Activated naive CD8-positive, alpha-beta T cell treated with anti-CD3 and anti-CD28 coated beads for 36 hours (primary cell): Measurements from ENCODE around the gene GLOD5. TPM values are rescaled to one million over a fixed set of nuclear protein-coding genes. Genes with fewer than 3 reads are reported as not detected.

Source experiments
- DNase-seq: peaks from one replicate; pipeline ENCODE4 v3.0.0; 2021
- H3K27ac Mint-ChIP-seq: one replicate; pipeline ENCODE4 v1.8.0; 2022; ENCODE audit warnings: mild to moderate bottlenecking, moderate library complexity, mixed read lengths
- H3K27me3 Mint-ChIP-seq: one replicate; pipeline ENCODE4 v1.8.0; 2022; ENCODE audit warnings: mild to moderate bottlenecking, mixed read lengths
- H3K36me3 Mint-ChIP-seq: one replicate; pipeline ENCODE4 v1.8.0; 2021; ENCODE audit warnings: mild to moderate bottlenecking, mixed read lengths
- H3K4me1 Mint-ChIP-seq: one replicate; pipeline ENCODE4 v1.8.0; 2021; ENCODE audit warnings: mixed read lengths
- H3K4me3 Mint-ChIP-seq: one replicate; pipeline ENCODE4 v1.8.0; 2022; ENCODE audit warnings: mild to moderate bottlenecking, moderate library complexity, mixed read lengths
- H3K9me3 Mint-ChIP-seq: one replicate; pipeline ENCODE4 v1.8.0; 2022; ENCODE audit warnings: mixed read lengths
- total RNA-seq, 2 experiments: library from RNA; stranded (reverse); gene quantifications; one replicate each; pipeline ENCODE4 v1.2.3, GENCODE V29; 2021

The GLOD5 gene
- total RNA-seq, 2 experiments from 2014 or later = not detected

GRCh38 chrX:48737940-48738339, 23.6 kb upstream of the GLOD5 start:
- peak overlapping the region; percentile 93 for H3K27ac Mint-ChIP-seq

GRCh38 chrX:48741834-48742233, 19.7 kb upstream of the GLOD5 start:
- no peak for DNase-seq
- peaks cover 5% of the 10 kb centered on the region for H3K4me1 Mint-ChIP-seq
- no peaks in the 10 kb centered on the region for H3K9me3 Mint-ChIP-seq
- no peak overlapping the region for H3K4me3 Mint-ChIP-seq
- no peaks in the 10 kb centered on the region for H3K36me3 Mint-ChIP-seq
- H3K27me3 Mint-ChIP-seq = no peaks in the 10 kb centered on the region
- H3K27ac Mint-ChIP-seq = no peak overlapping the region

More at GRCh38 chrX:48737940-48738339, 23.6 kb upstream of the GLOD5 start:
- no peaks in the 10 kb centered on the region for H3K27me3 Mint-ChIP-seq
- DNase-seq = no peak
- H3K36me3 Mint-ChIP-seq = no peaks in the 10 kb centered on the region
- no peaks in the 10 kb centered on the region for H3K9me3 Mint-ChIP-seq
- H3K4me3 Mint-ChIP-seq = peak overlapping the region; percentile 88
- peaks cover 15% of the 10 kb centered on the region for H3K4me1 Mint-ChIP-seq

- Mint-ChIP-seq H3K4me1 (no peaks in the 10 kb centered on the region), H3K27ac (no peak overlapping the region), H3K9me3 (no peaks in the 10 kb centered on the region), H3K36me3 (no peaks in the 10 kb centered on the region), H3K4me3 (no peak overlapping the region), H3K27me3 (no peaks in the 10 kb centered on the region)
- DNase-seq = no peak
Observed at GRCh38 chrX:48745222-48745621, 16.3 kb upstream of the GLOD5 start.

GRCh38 chrX:48747415-48748016, 14.0 kb upstream of the GLOD5 start:
- no peak for DNase-seq
- H3K4me1 Mint-ChIP-seq = peaks cover 6% of the 10 kb centered on the region
- H3K36me3 Mint-ChIP-seq = no peaks in the 10 kb centered on the region
- H3K4me3 Mint-ChIP-seq = no peak overlapping the region
- no peaks in the 10 kb centered on the region for H3K9me3 Mint-ChIP-seq
- no peak overlapping the region for H3K27ac Mint-ChIP-seq
- no peaks in the 10 kb centered on the region for H3K27me3 Mint-ChIP-seq

GRCh38 chrX:48749182-48749581, 12.4 kb upstream of the GLOD5 start:
- H3K9me3 Mint-ChIP-seq = no peaks in the 10 kb centered on the region
- no peak overlapping the region for H3K4me3 Mint-ChIP-seq
- no peak for DNase-seq
- no peaks in the 10 kb centered on the region for H3K36me3 Mint-ChIP-seq
- H3K27ac Mint-ChIP-seq = no peak overlapping the region
- peaks cover 6% of the 10 kb centered on the region for H3K4me1 Mint-ChIP-seq
- no peaks in the 10 kb centered on the region for H3K27me3 Mint-ChIP-seq

GRCh38 chrX:48751343-48751742, 10.2 kb upstream of the GLOD5 start:
- H3K4me3 Mint-ChIP-seq = no peak overlapping the region
- peaks cover 6% of the 10 kb centered on the region for H3K4me1 Mint-ChIP-seq
- no peaks in the 10 kb centered on the region for H3K9me3 Mint-ChIP-seq
- DNase-seq = no peak
- no peak overlapping the region for H3K27ac Mint-ChIP-seq
- no peaks in the 10 kb centered on the region for H3K27me3 Mint-ChIP-seq
- no peaks in the 10 kb centered on the region for H3K36me3 Mint-ChIP-seq

GRCh38 chrX:48752498-48752897, 9.0 kb upstream of the GLOD5 start:
- Mint-ChIP-seq H3K27ac (no peak overlapping the region), H3K4me3 (no peak overlapping the region), H3K27me3 (no peaks in the 10 kb centered on the region), H3K36me3 (no peaks in the 10 kb centered on the region), H3K9me3 (no peaks in the 10 kb centered on the region), H3K4me1 (peaks cover 6% of the 10 kb centered on the region)
- DNase-seq = no peak

GRCh38 chrX:48753708-48754228, 7.8 kb upstream of the GLOD5 start:
- Mint-ChIP-seq H3K4me3 (no peak overlapping the region), H3K27ac (no peak overlapping the region), H3K9me3 (no peaks in the 10 kb centered on the region), H3K27me3 (no peaks in the 10 kb centered on the region), H3K36me3 (no peaks in the 10 kb centered on the region), H3K4me1 (peaks cover 6% of the 10 kb centered on the region)
- no peak for DNase-seq

- peaks cover 6% of the 10 kb centered on the region for H3K4me1 Mint-ChIP-seq
- H3K27me3 Mint-ChIP-seq = no peaks in the 10 kb centered on the region
- H3K36me3 Mint-ChIP-seq = no peaks in the 10 kb centered on the region
- H3K27ac Mint-ChIP-seq = no peak overlapping the region
- DNase-seq = no peak
- H3K9me3 Mint-ChIP-seq = no peaks in the 10 kb centered on the region
- no peak overlapping the region for H3K4me3 Mint-ChIP-seq
Observed at GRCh38 chrX:48754238-48754637, 7.3 kb upstream of the GLOD5 start.

- H3K4me1 Mint-ChIP-seq = no peaks in the 10 kb centered on the region
- H3K27ac Mint-ChIP-seq = no peak overlapping the region
- no peaks in the 10 kb centered on the region for H3K9me3 Mint-ChIP-seq
Observed at GRCh38 chrX:48769230-48769629, 7.7 kb downstream of the GLOD5 start.

GRCh38 chrX:48770296-48770695, 8.7 kb downstream of the GLOD5 start:
- no peak for DNase-seq
- Mint-ChIP-seq H3K27ac (no peak overlapping the region), H3K4me3 (no peak overlapping the region), H3K27me3 (no peaks in the 10 kb centered on the region), H3K9me3 (no peaks in the 10 kb centered on the region), H3K4me1 (no peaks in the 10 kb centered on the region), H3K36me3 (no peaks in the 10 kb centered on the region)

More at GRCh38 chrX:48769230-48769629, 7.7 kb downstream of the GLOD5 start:
- no peaks in the 10 kb centered on the region for H3K27me3 Mint-ChIP-seq
- H3K4me3 Mint-ChIP-seq = no peak overlapping the region
- no peaks in the 10 kb centered on the region for H3K36me3 Mint-ChIP-seq
- no peak for DNase-seq

GRCh38 chrX:48772602-48773001, 11.1 kb downstream of the GLOD5 start:
- H3K36me3 Mint-ChIP-seq = no peaks in the 10 kb centered on the region
- no peak overlapping the region for H3K27ac Mint-ChIP-seq
- no peak for DNase-seq
- H3K9me3 Mint-ChIP-seq = no peaks in the 10 kb centered on the region
- no peak overlapping the region for H3K4me3 Mint-ChIP-seq
- H3K27me3 Mint-ChIP-seq = no peaks in the 10 kb centered on the region
- H3K4me1 Mint-ChIP-seq = no peaks in the 10 kb centered on the region

GRCh38 chrX:48776818-48777439, 15.4 kb downstream of the GLOD5 start:
- H3K4me1 Mint-ChIP-seq = no peaks in the 10 kb centered on the region
- H3K9me3 Mint-ChIP-seq = no peaks in the 10 kb centered on the region
- no peaks in the 10 kb centered on the region for H3K36me3 Mint-ChIP-seq
- no peak overlapping the region for H3K27ac Mint-ChIP-seq
- no peak overlapping the region for H3K4me3 Mint-ChIP-seq
- no peaks in the 10 kb centered on the region for H3K27me3 Mint-ChIP-seq
- no peak for DNase-seq

- H3K9me3 Mint-ChIP-seq = no peaks in the 10 kb centered on the region
- DNase-seq = no peak
- H3K27ac Mint-ChIP-seq = no peak overlapping the region
- no peaks in the 10 kb centered on the region for H3K36me3 Mint-ChIP-seq
- H3K27me3 Mint-ChIP-seq = no peaks in the 10 kb centered on the region
- no peak overlapping the region for H3K4me3 Mint-ChIP-seq
- H3K4me1 Mint-ChIP-seq = no peaks in the 10 kb centered on the region
Observed at GRCh38 chrX:48779399-48779798, 17.9 kb downstream of the GLOD5 start.

GRCh38 chrX:48781705-48782104, 20.2 kb downstream of the GLOD5 start:
- H3K27me3 Mint-ChIP-seq = no peaks in the 10 kb centered on the region
- no peaks in the 10 kb centered on the region for H3K36me3 Mint-ChIP-seq
- no peak for DNase-seq
- no peak overlapping the region for H3K27ac Mint-ChIP-seq
- H3K4me1 Mint-ChIP-seq = no peaks in the 10 kb centered on the region
- H3K4me3 Mint-ChIP-seq = no peak overlapping the region
- no peaks in the 10 kb centered on the region for H3K9me3 Mint-ChIP-seq

- no peaks in the 10 kb centered on the region for H3K4me1 Mint-ChIP-seq
- DNase-seq = no peak
- no peaks in the 10 kb centered on the region for H3K9me3 Mint-ChIP-seq
- no peak overlapping the region for H3K4me3 Mint-ChIP-seq
- H3K27me3 Mint-ChIP-seq = no peaks in the 10 kb centered on the region
- no peak overlapping the region for H3K27ac Mint-ChIP-seq
- H3K36me3 Mint-ChIP-seq = no peaks in the 10 kb centered on the region
Observed at GRCh38 chrX:48782216-48782615, 20.7 kb downstream of the GLOD5 start.
